GM12864 (cell line): ENCODE results near the gene CISD3.

ENCODE experiments used
- DNase-seq: peaks from one replicate; pipeline ENCODE4 v3.0.0-alpha.2; 2011; ENCODE audit warnings: low read depth
- H3K4me3 ChIP-seq: 2 replicates; pipeline ENCODE4 v1.5.1; 2011; ENCODE audit warnings: mild to moderate bottlenecking, low read depth, low read length, control low read depth
- TF ChIP-seq, protein P1 (sequence below): IDR thresholded peaks from 2 replicates; pipeline ENCODE4 v1.5.1; 2011; ENCODE audit warnings: low read depth, mild to moderate bottlenecking, moderate library complexity, low read length, control low read depth, inconsistent platforms; ENCODE audit errors: missing control alignments

The CISD3 gene

DNA sequence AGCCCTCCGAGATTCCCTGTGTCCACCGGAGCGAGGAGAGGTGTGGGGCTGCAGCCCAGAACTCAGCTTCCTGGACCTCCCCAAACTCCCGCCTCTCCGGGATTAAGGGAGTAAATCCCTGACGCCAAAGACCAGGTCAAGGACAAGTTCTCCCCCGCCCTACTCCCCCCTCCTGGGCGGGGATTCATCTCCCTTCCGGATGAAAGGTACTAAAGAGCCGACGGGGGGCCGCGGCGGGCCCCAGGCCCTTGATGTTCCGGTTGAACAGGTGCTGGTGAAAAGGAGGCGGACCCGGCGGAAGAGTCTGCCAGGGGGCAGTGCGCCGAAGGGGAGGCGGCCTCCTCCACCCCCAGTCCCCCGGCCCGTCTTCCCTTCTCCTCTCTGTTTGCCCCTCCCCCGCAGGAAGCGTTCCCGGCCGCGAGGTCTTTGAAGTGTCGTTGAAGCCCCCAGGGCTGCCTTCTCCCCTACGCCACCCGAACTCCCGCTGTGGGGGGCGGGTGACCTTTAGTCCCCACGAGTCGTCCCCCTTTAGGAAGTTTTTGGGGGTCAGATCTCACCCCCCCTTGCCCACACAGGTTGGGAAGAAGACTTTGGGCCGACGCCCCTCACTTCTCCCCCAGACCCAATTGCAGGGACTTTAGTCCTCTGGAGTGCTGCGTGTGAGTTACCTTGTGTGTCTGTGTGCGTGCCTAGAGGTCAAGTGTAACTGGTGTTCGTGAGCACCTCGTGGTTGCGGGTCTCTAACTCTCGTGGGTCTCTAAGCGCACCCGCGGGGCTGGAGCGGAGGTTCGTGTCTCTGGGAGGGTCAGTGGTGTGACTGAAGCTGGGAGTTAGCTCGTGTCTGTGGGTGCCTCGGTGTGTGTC, 26.2 kb upstream of the CISD3 start:
- peak overlapping the region; percentile 89 for H3K4me3 ChIP-seq
- no peak for DNase-seq
- TF ChIP-seq, protein P1, sequence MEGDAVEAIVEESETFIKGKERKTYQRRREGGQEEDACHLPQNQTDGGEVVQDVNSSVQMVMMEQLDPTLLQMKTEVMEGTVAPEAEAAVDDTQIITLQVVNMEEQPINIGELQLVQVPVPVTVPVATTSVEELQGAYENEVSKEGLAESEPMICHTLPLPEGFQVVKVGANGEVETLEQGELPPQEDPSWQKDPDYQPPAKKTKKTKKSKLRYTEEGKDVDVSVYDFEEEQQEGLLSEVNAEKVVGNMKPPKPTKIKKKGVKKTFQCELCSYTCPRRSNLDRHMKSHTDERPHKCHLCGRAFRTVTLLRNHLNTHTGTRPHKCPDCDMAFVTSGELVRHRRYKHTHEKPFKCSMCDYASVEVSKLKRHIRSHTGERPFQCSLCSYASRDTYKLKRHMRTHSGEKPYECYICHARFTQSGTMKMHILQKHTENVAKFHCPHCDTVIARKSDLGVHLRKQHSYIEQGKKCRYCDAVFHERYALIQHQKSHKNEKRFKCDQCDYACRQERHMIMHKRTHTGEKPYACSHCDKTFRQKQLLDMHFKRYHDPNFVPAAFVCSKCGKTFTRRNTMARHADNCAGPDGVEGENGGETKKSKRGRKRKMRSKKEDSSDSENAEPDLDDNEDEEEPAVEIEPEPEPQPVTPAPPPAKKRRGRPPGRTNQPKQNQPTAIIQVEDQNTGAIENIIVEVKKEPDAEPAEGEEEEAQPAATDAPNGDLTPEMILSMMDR, result no peak

GRCh38 chr17:38704606-38705522, 25.3 kb upstream of the CISD3 start, which contains the start of gene MLLT6:
TSS of gene MLLT6 (plus strand) at chr17:38705273. CDS start at chr17:38705633, 360 bp downstream.
- DNase-seq, result no peak
- peak within 1 kb of the TSS; percentile 89 for H3K4me3 ChIP-seq
- TF ChIP-seq, protein P1, result no peak

- H3K4me3 ChIP-seq, result peak overlapping the region; percentile 89
- TF ChIP-seq, protein P1, result no peak
- DNase-seq, result no peak
Measured at GRCh38 chr17:38705523-38705802, 24.7 kb upstream of the CISD3 start.

DNA sequence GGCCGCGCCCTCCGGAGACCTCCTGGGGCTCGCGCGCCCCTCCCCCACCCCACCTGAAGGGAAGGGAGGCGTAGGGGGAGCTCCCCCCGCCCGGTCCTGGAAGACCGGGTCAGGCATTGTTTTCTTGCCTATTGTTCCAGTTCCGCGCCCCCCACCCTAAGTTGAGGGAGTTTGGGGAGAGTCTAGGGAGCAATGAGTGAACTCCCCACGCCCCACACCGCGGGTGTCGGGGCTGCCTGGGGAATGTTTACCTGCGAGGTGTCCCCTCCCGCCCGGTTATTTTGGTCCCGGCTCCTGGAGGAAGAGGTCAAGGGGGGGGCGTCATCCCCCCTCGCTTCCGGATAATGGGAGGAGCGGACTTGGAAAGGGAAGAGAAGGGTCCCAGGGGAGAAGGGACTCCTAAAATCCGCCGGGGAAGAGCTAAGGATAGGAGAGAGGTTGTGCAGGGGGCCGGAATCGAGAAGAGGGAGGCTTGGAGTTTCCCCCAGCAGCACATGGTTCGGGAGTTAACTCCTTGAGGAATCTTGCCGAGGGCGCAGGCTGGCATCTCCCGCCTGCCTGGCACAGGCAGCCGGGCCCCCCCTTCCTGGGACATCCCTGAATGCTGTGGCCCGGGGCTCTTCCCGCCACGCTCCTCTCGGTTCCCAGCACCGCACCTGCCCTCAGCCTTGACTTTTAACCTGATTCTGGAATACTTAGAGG, 24.2 kb upstream of the CISD3 start:
- TF ChIP-seq, protein P1, result no peak
- peak overlapping the region; percentile 89 for H3K4me3 ChIP-seq
- no peak for DNase-seq

GRCh38 chr17:38706505-38707216, 23.5 kb upstream of the CISD3 start:
- TF ChIP-seq, protein P1, result no peak
- no peak for DNase-seq

GRCh38 chr17:38707678-38708351, 22.3 kb upstream of the CISD3 start:
- DNase-seq, result no peak
- no peak overlapping the region for H3K4me3 ChIP-seq
- TF ChIP-seq, protein P1, result no peak

More at GRCh38 chr17:38706505-38707216, 23.5 kb upstream of the CISD3 start:
- H3K4me3 ChIP-seq, result peak overlapping the region; percentile 89
